Glutamatergic neuron (in vitro differentiated cells): ENCODE measurements around the gene BEST1. TPM values are rescaled to one million over a fixed set of nuclear protein-coding genes. Genes with fewer than 3 reads are reported as not detected.
A peak's percentile ranks its signal among the peaks of the same experiment; 100 is the strongest.
"Not testable (repeated sequence)": the region's sequence is repeated elsewhere in the genome, so short reads cannot be mapped to it uniquely, and the experiment has no call there.

ENCODE experiments used
- DNase-seq: peaks from one replicate; pipeline ENCODE4 v3.0.0; 2022
- H3K27ac Mint-ChIP-seq: one replicate; pipeline ENCODE4 v1.8.0; 2020; ENCODE audit warnings: mild to moderate bottlenecking, mixed read lengths, inconsistent platforms; ENCODE audit not compliant: unreplicated experiment
- H3K27me3 Mint-ChIP-seq: one replicate; pipeline ENCODE4 v1.8.0; 2020; ENCODE audit warnings: mild to moderate bottlenecking, moderate library complexity, mixed read lengths, inconsistent platforms; ENCODE audit not compliant: unreplicated experiment
- H3K36me3 Mint-ChIP-seq: one replicate; pipeline ENCODE4 v1.8.0; 2020; ENCODE audit warnings: mild to moderate bottlenecking, mixed read lengths, inconsistent platforms; ENCODE audit not compliant: unreplicated experiment
- H3K4me1 Mint-ChIP-seq: one replicate; pipeline ENCODE4 v1.8.0; 2020; ENCODE audit warnings: mild to moderate bottlenecking, low read depth, mixed read lengths, inconsistent platforms; ENCODE audit not compliant: unreplicated experiment
- H3K4me3 Mint-ChIP-seq: one replicate; pipeline ENCODE4 v1.8.0; 2020; ENCODE audit warnings: mild to moderate bottlenecking, mixed read lengths, inconsistent platforms; ENCODE audit not compliant: unreplicated experiment
- H3K9me3 Mint-ChIP-seq: one replicate; pipeline ENCODE4 v1.8.0; 2020; ENCODE audit warnings: mild to moderate bottlenecking, moderate library complexity, mixed read lengths, inconsistent platforms; ENCODE audit not compliant: unreplicated experiment
- CTCF ChIP-seq: fragments of 200-600 bp; sonication (generic); IDR thresholded peaks from one replicate; pipeline ENCODE4 v1.5.0; 2021; ENCODE audit not compliant: partially characterized antibody, unreplicated experiment
- total RNA-seq: library from RNA; stranded (reverse); fragmentation: NEBNext Ultra II Directional; extraction: Animal tissue kit (Norgen Biotek cat#: 25700); gene quantifications from one replicate; pipeline ENCODE4 v1.2.1, GENCODE V29; 2021; ENCODE audit not compliant: unreplicated experiment

BEST1 gene
- total RNA-seq, 1 donor from 2014 or later = 4.6 TPM

GRCh38 chr11:61999141-61999975 lies 49.2 kb downstream of the BEST1 start:
- H3K27me3 Mint-ChIP-seq = no peaks in the 10 kb centered on the region
- peaks cover 7% of the 10 kb centered on the region for H3K36me3 Mint-ChIP-seq
- no peak overlapping the region for H3K27ac Mint-ChIP-seq

GRCh38 chr11:62000539-62001446 lies 50.6 kb downstream of the BEST1 start:
- peaks cover 10% of the 10 kb centered on the region for H3K4me1 Mint-ChIP-seq
- peaks cover 7% of the 10 kb centered on the region for H3K36me3 Mint-ChIP-seq
- DNase-seq = no peak
- H3K27ac Mint-ChIP-seq = no peak overlapping the region
- H3K27me3 Mint-ChIP-seq = no peaks in the 10 kb centered on the region
- peaks cover 10% of the 10 kb centered on the region for H3K9me3 Mint-ChIP-seq
- no peak for TF ChIP-seq CTCF
- H3K4me3 Mint-ChIP-seq = no peak overlapping the region

More at GRCh38 chr11:61999141-61999975, 49.2 kb downstream of the BEST1 start:
- H3K4me3 Mint-ChIP-seq = no peak overlapping the region
- no peak for DNase-seq
- peaks cover 5% of the 10 kb centered on the region for H3K9me3 Mint-ChIP-seq
- H3K4me1 Mint-ChIP-seq = no peaks in the 10 kb centered on the region
- TF ChIP-seq CTCF = no peak

- no peak overlapping the region for H3K27ac Mint-ChIP-seq
- no peak for TF ChIP-seq CTCF
- H3K36me3 Mint-ChIP-seq = peaks cover 7% of the 10 kb centered on the region
- no peaks in the 10 kb centered on the region for H3K27me3 Mint-ChIP-seq
- peaks cover 10% of the 10 kb centered on the region for H3K9me3 Mint-ChIP-seq
- H3K4me3 Mint-ChIP-seq = no peak overlapping the region
- H3K4me1 Mint-ChIP-seq = peaks cover 10% of the 10 kb centered on the region
- DNase-seq = no peak
These were observed 51.5 kb downstream of the BEST1 start for GRCh38 chr11:62001450-62002191.

- not testable (repeated sequence) for H3K36me3 Mint-ChIP-seq, H3K4me3 Mint-ChIP-seq, DNase-seq, H3K27ac Mint-ChIP-seq, H3K4me1 Mint-ChIP-seq, H3K27me3 Mint-ChIP-seq
- H3K9me3 Mint-ChIP-seq = peaks cover 10% of the 10 kb centered on the region
These were observed 52.1 kb downstream of the BEST1 start for GRCh38 chr11:62002283-62002682.

GRCh38 chr11:62004473-62004872 lies 54.3 kb downstream of the BEST1 start:
- DNase-seq = no peak
- Mint-ChIP-seq H3K4me1 (peaks cover 10% of the 10 kb centered on the region), H3K4me3 (no peak overlapping the region), H3K9me3 (peaks cover 5% of the 10 kb centered on the region), H3K27ac (peak overlapping the region; percentile 91), H3K27me3 (no peaks in the 10 kb centered on the region), H3K36me3 (peaks cover under 1% of the 10 kb centered on the region)
- TF ChIP-seq CTCF = no peak
